ENCODE results near the gene DNAH3. TPM values are rescaled to one million over a fixed set of nuclear protein-coding genes. Genes with fewer than 3 reads are reported as not detected.

The DNAH3 gene
- total and polyA plus RNA-seq, 3 donors from 2014 or later = 11.7 to 21.2 (median 19.9) TPM

DNA sequence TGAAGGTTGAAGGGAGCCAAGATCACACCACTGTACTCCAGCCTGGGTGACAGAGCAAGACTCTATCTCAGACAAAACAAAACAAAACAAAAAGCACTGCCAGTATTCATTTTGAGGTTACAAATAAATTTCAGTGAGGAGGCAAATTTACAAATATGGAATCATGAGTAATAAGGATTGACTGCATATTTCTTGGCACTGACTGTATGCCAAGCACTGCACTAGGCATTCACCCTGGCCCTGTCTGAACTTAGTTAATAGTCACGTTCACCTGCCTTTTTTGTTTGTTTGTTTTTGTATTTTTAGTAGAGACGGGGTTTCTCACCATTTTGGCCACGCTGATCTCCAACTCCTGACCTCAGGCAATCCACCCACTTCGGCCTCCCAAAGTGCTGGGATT lies 12.9 kb upstream of the DNAH3 start:
- H3K9me3 ChIP-seq = no peaks in the 10 kb centered on the region
- no peak for TF ChIP-seq POLR2A (IDR thresholded peaks at IDR 0.05)
- TF ChIP-seq, protein P1, sequence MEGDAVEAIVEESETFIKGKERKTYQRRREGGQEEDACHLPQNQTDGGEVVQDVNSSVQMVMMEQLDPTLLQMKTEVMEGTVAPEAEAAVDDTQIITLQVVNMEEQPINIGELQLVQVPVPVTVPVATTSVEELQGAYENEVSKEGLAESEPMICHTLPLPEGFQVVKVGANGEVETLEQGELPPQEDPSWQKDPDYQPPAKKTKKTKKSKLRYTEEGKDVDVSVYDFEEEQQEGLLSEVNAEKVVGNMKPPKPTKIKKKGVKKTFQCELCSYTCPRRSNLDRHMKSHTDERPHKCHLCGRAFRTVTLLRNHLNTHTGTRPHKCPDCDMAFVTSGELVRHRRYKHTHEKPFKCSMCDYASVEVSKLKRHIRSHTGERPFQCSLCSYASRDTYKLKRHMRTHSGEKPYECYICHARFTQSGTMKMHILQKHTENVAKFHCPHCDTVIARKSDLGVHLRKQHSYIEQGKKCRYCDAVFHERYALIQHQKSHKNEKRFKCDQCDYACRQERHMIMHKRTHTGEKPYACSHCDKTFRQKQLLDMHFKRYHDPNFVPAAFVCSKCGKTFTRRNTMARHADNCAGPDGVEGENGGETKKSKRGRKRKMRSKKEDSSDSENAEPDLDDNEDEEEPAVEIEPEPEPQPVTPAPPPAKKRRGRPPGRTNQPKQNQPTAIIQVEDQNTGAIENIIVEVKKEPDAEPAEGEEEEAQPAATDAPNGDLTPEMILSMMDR (IDR thresholded peaks at IDR 0.05) = no peak
- intact Hi-C loops (cut with DNase I; ENCODE audit: low total_unique reads) = loop anchor here (10.0 kb wide), 1 partner anchor 391 kb away; no protein-coding TSS in a partner anchor
- H3K36me3 ChIP-seq (ENCODE audit: low read depth, missing control alignments) = no peaks in the 10 kb centered on the region
- peaks cover 22% of the 10 kb centered on the region for H3K4me1 ChIP-seq
- H3K27ac ChIP-seq = no peak overlapping the region
- 94 to 96% methylated on average over 4 of the region's 4 CpGs for WGBS, 2 donors
- H3K4me3 ChIP-seq = no peak overlapping the region
- no peak for DNase-seq
- no peaks in the 10 kb centered on the region for H3K27me3 ChIP-seq

GRCh38 chr16:21162661-21163151 lies 12.1 kb upstream of the DNAH3 start:
- peaks cover 28% of the 10 kb centered on the region for H3K4me1 ChIP-seq
- peak; percentile 70 for DNase-seq
- TF ChIP-seq, protein P1 (IDR thresholded peaks at IDR 0.05) = no peak
- TF ChIP-seq POLR2A (IDR thresholded peaks at IDR 0.05) = no peak
- intact Hi-C loops (cut with DNase I; ENCODE audit: low total_unique reads) = loop anchor here (10.0 kb wide), 1 partner anchor 392 kb away; no protein-coding TSS in a partner anchor
- H3K9me3 ChIP-seq = no peaks in the 10 kb centered on the region
- no peak overlapping the region for H3K27ac ChIP-seq
- no peak overlapping the region for H3K4me3 ChIP-seq
- WGBS, 2 donors = 40 to 45% methylated on average over 7 of the region's 7 CpGs
- H3K36me3 ChIP-seq (ENCODE audit: low read depth, missing control alignments) = no peaks in the 10 kb centered on the region
- H3K27me3 ChIP-seq = no peaks in the 10 kb centered on the region

DNA sequence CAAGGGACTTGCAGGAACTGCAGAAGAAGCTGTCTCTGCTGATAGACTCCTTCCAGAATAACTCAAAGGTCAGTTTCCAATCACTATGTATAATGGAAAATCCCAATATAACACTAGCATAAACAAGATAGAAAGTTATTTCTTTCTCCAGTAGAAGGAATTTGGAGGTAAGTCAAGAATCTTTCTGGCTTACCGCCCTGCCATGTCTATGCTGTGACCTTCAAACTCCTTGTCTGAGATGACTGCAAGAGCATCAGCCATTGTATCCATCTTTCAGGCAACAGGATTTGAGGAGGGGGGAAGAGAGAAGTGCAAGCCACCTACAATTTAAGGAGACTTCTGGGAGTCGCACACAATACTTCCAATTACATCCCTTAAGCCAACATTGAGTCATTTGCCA lies 10.6 kb upstream of the DNAH3 start:
- H3K27me3 ChIP-seq = no peaks in the 10 kb centered on the region
- H3K4me3 ChIP-seq = no peak overlapping the region
- DNase-seq = peak; percentile 60
- no peaks in the 10 kb centered on the region for H3K36me3 ChIP-seq (ENCODE audit: low read depth, missing control alignments)
- H3K9me3 ChIP-seq = no peaks in the 10 kb centered on the region
- peaks cover 29% of the 10 kb centered on the region for H3K4me1 ChIP-seq
- WGBS, 2 donors = 47 to 53% methylated on average over 2 of the region's 2 CpGs
- H3K27ac ChIP-seq = no peak overlapping the region
- TF ChIP-seq, protein P1 (IDR thresholded peaks at IDR 0.05) = no peak
- no peak for TF ChIP-seq POLR2A (IDR thresholded peaks at IDR 0.05)
- intact Hi-C loops (cut with DNase I; ENCODE audit: low total_unique reads) = loop anchor here (10.0 kb wide), 1 partner anchor 394 kb away; no protein-coding TSS in a partner anchor

- 61 to 71% methylated on average over 1 of the region's 1 CpG for WGBS, 2 donors
- no peaks in the 10 kb centered on the region for H3K9me3 ChIP-seq
- DNase-seq = no peak
- H3K27ac ChIP-seq = no peak overlapping the region
- peaks cover 29% of the 10 kb centered on the region for H3K4me1 ChIP-seq
- no peaks in the 10 kb centered on the region for H3K27me3 ChIP-seq
- TF ChIP-seq POLR2A (IDR thresholded peaks at IDR 0.05) = no peak
- TF ChIP-seq, protein P1 (IDR thresholded peaks at IDR 0.05) = no peak
- H3K36me3 ChIP-seq (ENCODE audit: low read depth, missing control alignments) = no peaks in the 10 kb centered on the region
- no peak overlapping the region for H3K4me3 ChIP-seq
- intact Hi-C loops (cut with DNase I; ENCODE audit: low total_unique reads) = loop anchor here (10.0 kb wide), 1 partner anchor 395 kb away; no protein-coding TSS in a partner anchor
These were observed 9.6 kb upstream of the DNAH3 start for GRCh38 chr16:21160276-21160675.

Data from testis (tissue), 3 donors.